ENCODE measurements around the gene ZNF879. TPM values are rescaled to one million over a fixed set of nuclear protein-coding genes. Genes with fewer than 3 reads are reported as not detected.

Gene ZNF879
- total RNA-seq: 4.4 and 7.5 TPM in 2 replicates

GRCh38 chr5:179023528-179024189 lies at the start of gene ZNF879:
Gene ZNF879 (plus strand): TSS chr5:179023804. CDS start chr5:179025005, 1,201 bp downstream.

GRCh38 chr5:178994580-178995340 lies 28.8 kb upstream of the ZNF879 start, which contains the start of gene GRM6:
Gene GRM6 (minus strand): TSS chr5:178995320. CDS start chr5:178994944, 376 bp downstream.

GRCh38 chr5:179060116-179061008 lies 36.8 kb downstream of the ZNF879 start, which contains the start of gene ZNF354C:
Gene ZNF354C (plus strand): TSS chr5:179060373. CDS start chr5:179062069, 1,696 bp downstream.

Other genes with a start within 250 kb of the ZNF879 start
- gene ZNF354B, start 163.9 kb upstream of the ZNF879 start, total RNA-seq: 8.1 and 11.8 TPM in 2 replicates
- gene ZFP2, start 127.9 kb upstream of the ZNF879 start, total RNA-seq: 0.76 and 1.6 TPM in 2 replicates
- gene ZNF454, start 82.6 kb upstream of the ZNF879 start, total RNA-seq: 2.7 and 6.3 TPM in 2 replicates
- not detected in 2 replicates for gene GRM6, start 28.5 kb upstream of the ZNF879 start, total RNA-seq
- 6.0 and 9.8 TPM in 2 replicates for gene ZNF354C, start 36.6 kb downstream of the ZNF879 start, total RNA-seq